ENCODE data around the gene TLN1.

The TLN1 gene

DNA sequence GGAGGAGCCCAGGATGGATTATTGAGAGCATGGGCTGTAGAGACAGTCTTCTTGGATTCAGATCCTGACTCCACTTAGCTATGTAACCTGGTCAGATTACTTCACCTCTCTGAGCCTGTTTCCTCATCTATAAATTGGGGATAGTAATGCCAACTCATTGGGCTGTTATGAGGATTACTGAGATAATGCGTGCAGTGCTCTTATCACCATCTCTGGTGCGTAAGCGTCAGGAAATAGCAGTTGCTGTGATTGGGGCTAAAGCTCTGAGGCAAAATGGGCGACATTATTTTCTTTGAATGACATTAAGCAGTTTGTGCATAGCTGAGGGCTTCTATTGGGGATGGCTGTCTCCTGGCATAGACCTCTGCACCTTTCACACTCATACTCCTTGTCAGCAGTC, 23.1 kb upstream of the TLN1 start:
- Histone ChIP-seq H2AFZ (ENCODE audit: low read length, unreplicated experiment) (no peak overlapping the region), H3K4me3 (ENCODE audit: low read depth, low read length) (no peak overlapping the region), H3K27ac (ENCODE audit: low read depth, low read length) (no peak overlapping the region), H3K4me1 (ENCODE audit: control insufficient read depth, insufficient read depth, low read length, unreplicated experiment) (peaks cover 14% of the 10 kb centered on the region), H3K36me3 (ENCODE audit: insufficient read depth, low read length) (peaks cover 9% of the 10 kb centered on the region; the same call in 1 of the 2 replicates), H3K79me2 (ENCODE audit: control insufficient read depth, insufficient read depth, low read length, unreplicated experiment) (no peaks in the 10 kb centered on the region), H3K27me3 (ENCODE audit: insufficient read depth, low read length) (no peaks in the 10 kb centered on the region)

DNA sequence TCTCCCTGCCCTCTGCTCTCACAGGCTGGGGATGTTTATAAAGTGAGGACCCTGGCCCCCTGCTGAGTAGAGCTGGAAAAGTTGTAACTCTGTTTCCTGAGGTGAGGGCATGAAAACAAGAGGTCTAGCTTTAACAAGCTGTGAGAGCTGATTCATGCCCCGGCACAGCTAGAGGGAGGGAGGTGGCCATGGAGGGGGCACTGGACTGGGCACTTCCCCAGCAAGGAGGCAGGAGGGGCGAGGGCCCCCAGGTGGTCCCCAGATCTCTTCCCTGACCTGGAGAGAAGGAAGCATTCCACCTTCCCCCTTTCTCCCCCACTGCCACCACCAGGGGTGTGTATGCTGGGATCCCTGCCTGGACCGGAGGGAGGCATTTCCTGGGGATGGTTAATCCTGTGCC, 22.3 kb upstream of the TLN1 start, which contains the start of gene MSMP:
TSS of gene MSMP (minus strand) at position 13 of the 400 bp plus-strand sequence. CDS start 147 bp downstream, outside the sequence.
- no peak within 1 kb of the TSS for H3K27ac ChIP-seq (ENCODE audit: low read depth, low read length)
- peaks cover 9% of the 10 kb centered on the region; the same call in 1 of the 2 replicates for H3K36me3 ChIP-seq (ENCODE audit: insufficient read depth, low read length)

DNA sequence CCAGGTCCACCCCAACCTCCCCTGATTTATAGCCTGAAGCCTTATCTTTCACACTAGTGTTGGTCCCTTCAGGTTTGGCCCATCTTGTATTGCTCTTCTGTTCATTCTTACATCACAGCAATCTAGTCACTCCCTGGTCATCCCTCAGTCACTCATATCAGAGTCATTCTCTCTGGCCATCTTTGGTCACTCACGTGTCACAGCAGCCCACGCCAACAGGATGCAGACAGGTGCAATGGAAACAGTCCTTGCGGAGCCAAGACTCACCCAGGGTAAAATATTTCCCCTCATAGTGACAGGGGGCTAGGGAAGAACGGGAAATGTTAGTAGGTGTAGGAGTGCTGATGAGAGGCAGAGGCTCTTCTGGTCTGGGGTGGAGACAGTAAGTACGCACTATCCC, 21.5 kb upstream of the TLN1 start:
- no peaks in the 10 kb centered on the region for H3K27me3 ChIP-seq (ENCODE audit: insufficient read depth, low read length)
- H3K36me3 ChIP-seq (ENCODE audit: insufficient read depth, low read length), result peaks cover 9% of the 10 kb centered on the region; the same call in 1 of the 2 replicates
- peaks cover 12% of the 10 kb centered on the region for H3K4me1 ChIP-seq (ENCODE audit: control insufficient read depth, insufficient read depth, low read length, unreplicated experiment)
- peaks cover 2% of the 10 kb centered on the region for H3K79me2 ChIP-seq (ENCODE audit: control insufficient read depth, insufficient read depth, low read length, unreplicated experiment)
- H2AFZ ChIP-seq (ENCODE audit: low read length, unreplicated experiment), result no peak overlapping the region
- no peak overlapping the region for H3K4me3 ChIP-seq (ENCODE audit: low read depth, low read length)
- no peak overlapping the region for H3K27ac ChIP-seq (ENCODE audit: low read depth, low read length)

More for the DNA sequence above, 22.3 kb upstream of the TLN1 start, which contains the start of gene MSMP:
- peaks cover 15% of the 10 kb centered on the region for H3K4me1 ChIP-seq (ENCODE audit: control insufficient read depth, insufficient read depth, low read length, unreplicated experiment)
- no peak within 1 kb of the TSS for H2AFZ ChIP-seq (ENCODE audit: low read length, unreplicated experiment)
- H3K4me3 ChIP-seq (ENCODE audit: low read depth, low read length), result no peak within 1 kb of the TSS
- H3K79me2 ChIP-seq (ENCODE audit: control insufficient read depth, insufficient read depth, low read length, unreplicated experiment), result no peaks in the 10 kb centered on the region
- H3K27me3 ChIP-seq (ENCODE audit: insufficient read depth, low read length), result no peaks in the 10 kb centered on the region

DNA sequence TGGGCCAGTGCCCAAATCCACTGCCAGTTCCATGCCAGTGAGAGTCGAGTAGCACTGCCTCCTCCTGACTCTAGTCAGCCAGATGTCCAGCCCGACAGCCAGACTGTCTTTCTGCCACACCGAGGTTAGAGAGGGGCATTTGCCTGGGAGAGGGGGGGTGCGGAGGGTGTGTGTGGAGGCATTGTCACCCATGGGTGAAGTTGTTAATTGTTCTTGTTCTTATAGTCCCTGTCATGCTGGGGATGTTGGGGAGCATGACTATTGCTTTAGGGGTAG, 18.2 kb upstream of the TLN1 start:
- Histone ChIP-seq H2AFZ (ENCODE audit: low read length, unreplicated experiment) (no peak overlapping the region), H3K4me1 (ENCODE audit: control insufficient read depth, insufficient read depth, low read length, unreplicated experiment) (peaks cover 16% of the 10 kb centered on the region), H3K4me3 (ENCODE audit: low read depth, low read length) (peak overlapping the region; percentile 85), H3K36me3 (ENCODE audit: insufficient read depth, low read length) (peaks cover 9% of the 10 kb centered on the region; the same call in 1 of the 2 replicates), H3K27me3 (ENCODE audit: insufficient read depth, low read length) (no peaks in the 10 kb centered on the region), H3K27ac (ENCODE audit: low read depth, low read length) (peak overlapping the region; percentile 71; the same call in 1 of the 2 replicates), H3K79me2 (ENCODE audit: control insufficient read depth, insufficient read depth, low read length, unreplicated experiment) (peaks cover 33% of the 10 kb centered on the region)

DNA sequence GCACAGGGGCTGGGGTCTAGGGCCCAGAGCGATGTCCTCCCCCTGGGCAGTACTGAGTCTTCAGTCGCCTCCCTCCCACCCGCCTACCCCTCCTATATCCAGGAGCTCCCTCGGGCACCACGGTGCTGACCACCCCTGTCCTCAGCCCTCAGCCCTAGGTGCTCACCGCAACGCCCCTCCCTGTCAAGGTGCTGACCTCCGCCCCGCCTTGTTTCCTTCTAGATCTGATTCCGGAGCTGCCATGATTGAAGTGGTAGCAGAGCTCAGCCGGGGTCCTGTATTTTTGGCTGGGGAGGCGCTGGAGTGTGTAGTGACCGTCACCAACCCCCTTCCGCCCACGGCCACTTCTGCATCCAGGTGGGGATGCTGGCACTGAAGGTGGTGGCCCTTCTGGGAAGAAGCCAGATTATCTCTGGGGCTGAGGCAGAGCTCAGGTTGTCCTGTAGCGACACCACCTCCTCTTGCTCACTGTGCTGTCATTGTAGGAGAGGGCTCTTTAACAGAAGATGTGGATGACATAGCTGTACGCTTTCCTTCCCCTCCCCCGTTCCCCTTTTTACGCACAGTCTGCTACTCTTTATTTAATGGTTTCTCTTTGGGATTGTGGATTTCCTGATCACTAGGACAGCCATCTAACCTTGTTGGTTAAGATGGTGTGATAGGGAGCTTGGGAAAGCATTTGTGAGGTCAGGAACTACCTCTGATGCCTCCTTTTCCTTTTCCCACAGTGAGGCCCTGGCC, 17.7 kb upstream of the TLN1 start:
- H3K27me3 ChIP-seq (ENCODE audit: insufficient read depth, low read length), result no peaks in the 10 kb centered on the region
- peak overlapping the region; percentile 71; the same call in 1 of the 2 replicates for H3K27ac ChIP-seq (ENCODE audit: low read depth, low read length)
- H3K4me3 ChIP-seq (ENCODE audit: low read depth, low read length), result peak overlapping the region; percentile 85
- peaks cover 16% of the 10 kb centered on the region for H3K4me1 ChIP-seq (ENCODE audit: control insufficient read depth, insufficient read depth, low read length, unreplicated experiment)
- H3K36me3 ChIP-seq (ENCODE audit: insufficient read depth, low read length), result peaks cover 6% of the 10 kb centered on the region; the same call in 1 of the 2 replicates
- H3K79me2 ChIP-seq (ENCODE audit: control insufficient read depth, insufficient read depth, low read length, unreplicated experiment), result peaks cover 35% of the 10 kb centered on the region
- H2AFZ ChIP-seq (ENCODE audit: low read length, unreplicated experiment), result peak overlapping the region; percentile 80

DNA sequence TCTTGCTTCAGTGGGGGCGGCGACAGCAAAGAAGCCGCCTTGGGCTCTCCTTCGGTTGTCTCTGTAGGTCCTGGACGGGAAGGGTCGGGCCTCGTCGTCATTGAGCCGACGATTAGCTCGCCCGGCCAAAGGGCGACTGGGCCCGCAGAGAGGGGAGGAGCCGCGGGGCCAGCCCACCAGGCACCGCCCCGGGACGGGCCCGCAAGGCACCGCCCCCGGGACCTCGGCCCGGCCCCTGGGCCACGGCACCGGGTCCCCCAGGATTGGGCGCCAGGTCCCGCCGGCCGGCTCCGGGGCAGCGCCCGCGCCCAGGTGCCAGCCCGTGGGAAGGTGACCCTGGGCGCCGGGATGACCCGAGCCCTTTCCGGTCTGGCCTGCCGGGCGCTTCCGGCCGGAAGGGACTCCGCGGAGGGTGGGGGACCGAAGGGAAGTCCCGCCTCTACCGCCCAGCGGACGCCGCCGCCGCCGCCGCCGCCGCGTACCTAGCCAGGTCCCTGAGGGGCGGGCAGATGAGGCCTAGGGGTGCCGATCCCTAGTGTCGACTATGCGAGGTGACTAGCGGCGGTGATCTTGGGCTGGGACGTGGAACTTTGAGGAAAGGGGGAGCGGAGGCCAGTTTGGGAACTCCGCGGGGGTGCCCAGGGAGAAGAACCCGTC, 17.0 kb upstream of the TLN1 start, which contains the start of the genes GBA2 and RGP1:
TSS of gene GBA2 (minus strand) at position 371 of the 657 bp plus-strand sequence. CDS start 524 bp downstream, outside the sequence.
TSS of gene RGP1 (plus strand) at position 430 of the 657 bp plus-strand sequence. CDS start 469 bp downstream, outside the sequence.
- H3K36me3 ChIP-seq (ENCODE audit: insufficient read depth, low read length), result peaks cover 11% of the 10 kb centered on the region; the same call in 1 of the 2 replicates
- peak within 1 kb of the TSS; percentile 85 for H3K4me3 ChIP-seq (ENCODE audit: low read depth, low read length)
- no peaks in the 10 kb centered on the region for H3K27me3 ChIP-seq (ENCODE audit: insufficient read depth, low read length)
- peak within 1 kb of the TSS; percentile 71; the same call in 1 of the 2 replicates for H3K27ac ChIP-seq (ENCODE audit: low read depth, low read length)
- peak within 1 kb of the TSS; percentile 80 for H2AFZ ChIP-seq (ENCODE audit: low read length, unreplicated experiment)
- H3K4me1 ChIP-seq (ENCODE audit: control insufficient read depth, insufficient read depth, low read length, unreplicated experiment), result peaks cover 16% of the 10 kb centered on the region
- peaks cover 41% of the 10 kb centered on the region for H3K79me2 ChIP-seq (ENCODE audit: control insufficient read depth, insufficient read depth, low read length, unreplicated experiment)

DNA sequence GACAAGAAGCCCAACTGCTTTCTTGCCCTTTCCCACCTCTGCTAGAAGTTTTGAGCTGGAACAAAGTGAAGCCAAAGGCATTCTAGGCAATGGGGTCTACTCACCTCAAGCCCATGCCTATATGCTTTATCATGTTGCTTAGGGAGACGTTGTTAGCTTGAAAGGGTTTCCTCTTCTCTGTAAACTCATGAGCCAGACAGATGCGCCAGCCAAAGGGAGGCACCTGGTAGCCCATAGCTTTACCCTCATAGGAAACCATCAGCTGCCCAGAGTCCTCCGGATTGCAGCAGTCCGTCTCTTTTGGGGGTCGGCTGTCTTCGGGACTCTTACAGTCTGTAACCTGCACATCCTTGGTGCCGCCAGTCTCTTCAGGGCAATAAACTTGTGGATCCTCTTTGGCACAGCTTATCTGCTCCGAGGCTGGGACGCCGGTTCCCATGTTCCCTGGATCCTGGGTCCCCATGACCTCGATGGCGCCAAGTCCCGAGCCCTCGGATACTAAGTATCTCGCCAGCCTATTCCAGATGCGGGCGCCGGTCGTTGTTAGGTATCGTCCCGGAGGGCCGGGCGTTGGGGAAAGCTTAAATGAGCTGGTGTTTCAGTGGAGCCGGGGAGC, 16.4 kb upstream of the TLN1 start:
- Histone ChIP-seq H2AFZ (ENCODE audit: low read length, unreplicated experiment) (peak overlapping the region; percentile 51), H3K27me3 (ENCODE audit: insufficient read depth, low read length) (no peaks in the 10 kb centered on the region), H3K36me3 (ENCODE audit: insufficient read depth, low read length) (peaks cover 8% of the 10 kb centered on the region; the same call in 1 of the 2 replicates), H3K4me3 (ENCODE audit: low read depth, low read length) (peak overlapping the region; percentile 85), H3K79me2 (ENCODE audit: control insufficient read depth, insufficient read depth, low read length, unreplicated experiment) (peaks cover 41% of the 10 kb centered on the region), H3K27ac (ENCODE audit: low read depth, low read length) (peak overlapping the region; percentile 71; the same call in 1 of the 2 replicates), H3K4me1 (ENCODE audit: control insufficient read depth, insufficient read depth, low read length, unreplicated experiment) (peaks cover 16% of the 10 kb centered on the region)

DNA sequence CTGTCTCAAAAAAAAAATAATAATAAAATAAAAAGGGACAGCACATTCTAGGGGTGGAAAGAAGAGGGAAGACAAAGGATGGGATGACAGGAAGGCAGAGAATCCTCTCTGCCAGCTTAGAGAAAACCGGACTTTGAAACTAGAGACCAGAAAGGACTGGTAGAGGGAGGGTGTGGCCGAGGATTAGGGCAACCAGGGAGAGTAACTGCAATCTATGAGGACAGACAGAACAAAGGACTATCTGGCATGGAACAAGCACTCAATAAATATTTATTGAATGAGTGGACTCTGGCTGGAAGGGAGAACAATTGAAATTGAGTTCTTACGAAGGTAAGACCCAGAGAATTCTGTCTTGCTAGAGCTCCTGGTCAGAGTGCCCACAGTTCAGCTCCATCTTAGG, 14.6 kb upstream of the TLN1 start:
- H3K27me3 ChIP-seq (ENCODE audit: insufficient read depth, low read length), result no peaks in the 10 kb centered on the region
- peaks cover 7% of the 10 kb centered on the region; the same call in 1 of the 2 replicates for H3K36me3 ChIP-seq (ENCODE audit: insufficient read depth, low read length)
- H2AFZ ChIP-seq (ENCODE audit: low read length, unreplicated experiment), result no peak overlapping the region
- H3K4me3 ChIP-seq (ENCODE audit: low read depth, low read length), result peak overlapping the region; percentile 85
- H3K79me2 ChIP-seq (ENCODE audit: control insufficient read depth, insufficient read depth, low read length, unreplicated experiment), result peaks cover 41% of the 10 kb centered on the region
- peaks cover 16% of the 10 kb centered on the region for H3K4me1 ChIP-seq (ENCODE audit: control insufficient read depth, insufficient read depth, low read length, unreplicated experiment)
- no peak overlapping the region for H3K27ac ChIP-seq (ENCODE audit: low read depth, low read length)

DNA sequence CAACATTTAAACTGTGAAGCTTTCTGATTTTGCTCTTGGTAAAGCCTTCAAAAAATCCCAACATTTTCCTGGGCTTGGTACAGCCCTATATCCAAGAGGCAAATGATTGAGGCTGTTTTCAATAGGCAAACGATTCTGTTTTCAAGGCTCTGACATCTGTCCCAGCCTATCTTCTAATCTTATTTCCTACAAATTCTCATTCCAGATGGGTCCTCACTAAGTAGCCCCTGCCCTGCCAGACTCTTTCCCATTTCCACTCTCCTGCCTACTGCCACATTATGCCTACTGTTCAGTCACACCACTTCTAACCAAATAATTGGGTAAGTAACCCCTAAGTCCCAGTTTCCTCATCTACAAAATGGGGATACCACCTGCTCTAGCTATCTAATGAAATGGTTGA, 13.6 kb upstream of the TLN1 start:
- peaks cover 41% of the 10 kb centered on the region for H3K79me2 ChIP-seq (ENCODE audit: control insufficient read depth, insufficient read depth, low read length, unreplicated experiment)
- peak overlapping the region; percentile 25; the same call in 1 of the 2 replicates for H3K4me3 ChIP-seq (ENCODE audit: low read depth, low read length)

DNA sequence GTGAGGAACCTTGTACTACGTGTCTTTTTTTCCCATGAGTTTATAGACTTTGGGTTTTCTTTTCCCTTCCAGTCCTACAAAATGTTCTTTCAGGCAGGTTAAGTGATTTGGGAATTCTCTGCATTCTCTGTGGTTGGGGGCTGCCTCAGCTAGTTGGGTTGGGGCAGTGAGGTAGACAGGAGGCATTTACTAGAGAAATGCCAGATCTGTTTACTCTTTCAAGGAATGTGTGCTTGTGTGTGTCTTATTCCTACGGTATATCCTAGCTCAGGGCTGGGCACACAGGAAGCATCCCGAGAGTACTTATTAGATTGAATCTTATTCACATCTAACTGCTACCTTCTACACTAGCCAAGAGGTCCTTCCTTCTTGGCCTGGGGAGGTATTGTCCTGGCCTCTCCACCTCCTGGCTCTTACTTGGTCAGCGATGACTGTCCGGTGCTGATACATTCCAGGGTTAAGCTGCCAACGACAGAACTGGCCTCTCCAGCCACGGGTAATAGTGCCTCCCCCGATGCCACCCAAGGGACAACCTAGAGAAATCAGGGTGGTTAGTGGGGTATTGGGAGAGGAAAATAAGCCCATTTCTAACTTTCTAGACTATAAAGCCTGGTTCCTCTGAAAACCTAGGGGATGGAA, 12.0 kb upstream of the TLN1 start:
- H3K27ac ChIP-seq (ENCODE audit: low read depth, low read length), result no peak overlapping the region
- no peak overlapping the region for H3K4me3 ChIP-seq (ENCODE audit: low read depth, low read length)
- peaks cover 12% of the 10 kb centered on the region for H3K4me1 ChIP-seq (ENCODE audit: control insufficient read depth, insufficient read depth, low read length, unreplicated experiment)
- no peak overlapping the region for H2AFZ ChIP-seq (ENCODE audit: low read length, unreplicated experiment)
- H3K27me3 ChIP-seq (ENCODE audit: insufficient read depth, low read length), result no peaks in the 10 kb centered on the region
- H3K79me2 ChIP-seq (ENCODE audit: control insufficient read depth, insufficient read depth, low read length, unreplicated experiment), result peaks cover 41% of the 10 kb centered on the region
- peaks cover 15% of the 10 kb centered on the region; the same call in 1 of the 2 replicates for H3K36me3 ChIP-seq (ENCODE audit: insufficient read depth, low read length)

More for the DNA sequence above, 13.6 kb upstream of the TLN1 start:
- H2AFZ ChIP-seq (ENCODE audit: low read length, unreplicated experiment), result no peak overlapping the region
- peaks cover 7% of the 10 kb centered on the region; the same call in 1 of the 2 replicates for H3K36me3 ChIP-seq (ENCODE audit: insufficient read depth, low read length)
- peaks cover 16% of the 10 kb centered on the region for H3K4me1 ChIP-seq (ENCODE audit: control insufficient read depth, insufficient read depth, low read length, unreplicated experiment)
- H3K27me3 ChIP-seq (ENCODE audit: insufficient read depth, low read length), result no peaks in the 10 kb centered on the region
- no peak overlapping the region for H3K27ac ChIP-seq (ENCODE audit: low read depth, low read length)
